Lung microvascular endothelial cell (primary cell): ENCODE data around the gene UBP1. TPM values are rescaled to one million over a fixed set of nuclear protein-coding genes. Genes with fewer than 3 reads are reported as not detected.
"Not testable (repeated sequence)": the region's sequence is repeated elsewhere in the genome, so short reads cannot be mapped to it uniquely, and the experiment has no call there.

Source experiments
- DNase-seq, 2 donors: peaks; one replicate each; pipeline versions ENCODE4 v3.0.0 to v3.0.0-alpha.2; 2010; ENCODE audit warnings: low read depth in 2 of 2
- total RNA-seq: library from RNA; depleted of rRNA; stranded (reverse); fragments of >200 nt; gene quantifications from 2 replicates; pipeline ENCODE4 v1.2.1, GENCODE V29; 2014

UBP1 gene
- total RNA-seq, 1 donor from 2014 or later: 37.3 TPM

DNA sequence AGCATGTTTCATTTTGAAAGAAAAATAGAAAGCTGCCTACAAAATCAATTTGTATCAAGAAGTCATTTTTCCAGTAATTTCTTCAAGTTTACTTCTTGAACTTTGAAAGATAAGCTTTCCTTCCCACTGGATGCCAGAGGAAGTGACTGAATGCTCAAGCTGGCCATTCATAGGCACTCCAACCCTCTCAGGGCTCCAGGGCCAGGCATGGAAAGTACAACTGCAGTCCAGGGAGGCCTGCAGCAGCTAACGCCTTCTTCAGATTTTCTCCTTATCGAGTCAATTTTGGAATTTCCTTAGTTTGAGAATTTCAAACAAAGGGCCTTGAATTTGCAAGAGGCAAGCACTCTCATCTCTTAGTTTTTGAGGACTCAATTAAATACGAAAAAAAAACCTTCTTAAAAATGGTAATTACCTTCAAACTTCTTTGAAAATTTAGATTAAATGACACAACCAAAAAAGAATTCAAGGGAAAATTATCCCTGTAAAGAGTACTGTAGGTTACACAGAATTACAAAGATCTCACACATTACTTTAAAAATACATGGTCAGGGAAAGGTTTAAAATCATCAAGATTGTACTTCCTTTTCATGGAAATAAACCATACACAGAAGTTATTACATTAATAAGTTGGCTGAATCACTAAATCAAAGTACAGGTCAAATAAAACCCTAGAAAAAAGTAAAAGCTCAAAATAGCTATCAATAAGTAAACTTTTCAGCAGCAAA lies 2.5 kb downstream of the UBP1 start:
- peak; percentile 4 to 81 for DNase-seq

DNA sequence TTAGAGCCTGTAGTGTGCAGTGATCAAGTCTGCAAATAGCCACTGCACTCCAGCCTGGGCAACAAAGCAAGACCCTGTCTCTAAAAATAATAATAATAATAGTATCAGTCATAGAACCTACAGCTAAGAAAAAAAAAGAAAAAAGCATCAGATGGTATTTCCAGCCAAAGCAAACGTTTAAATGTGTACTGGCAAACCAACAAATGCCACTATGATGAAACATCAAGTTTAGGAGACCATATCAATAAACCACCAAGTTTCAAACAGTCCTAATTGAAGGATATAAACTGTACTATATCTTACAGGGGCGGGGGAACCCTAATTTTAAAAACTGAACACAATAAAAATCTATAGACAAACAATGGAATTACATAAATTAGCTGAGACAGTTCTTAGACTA lies 6.4 kb downstream of the UBP1 start:
- DNase-seq: no peak

DNA sequence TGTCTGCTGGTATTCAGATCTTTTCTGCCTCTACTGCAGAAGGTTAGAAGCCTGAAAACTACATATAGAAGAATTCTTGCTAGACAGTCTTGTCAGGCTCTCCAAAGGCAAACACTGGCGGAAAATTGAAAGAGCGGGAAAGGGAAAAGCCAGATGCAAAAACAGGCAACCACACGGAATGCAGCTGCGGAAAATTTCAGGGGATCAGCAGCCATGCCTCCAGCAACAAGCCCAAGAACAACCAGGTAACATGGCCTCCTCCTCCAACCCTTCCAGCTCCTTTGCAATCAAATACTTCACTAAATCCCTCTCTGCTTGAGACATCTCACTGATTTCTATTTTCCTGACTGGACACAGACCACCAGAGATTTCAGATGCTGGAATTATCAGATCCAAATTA lies 9.6 kb downstream of the UBP1 start:
- DNase-seq: peak in 1 of 2 donors; percentile 6

DNA sequence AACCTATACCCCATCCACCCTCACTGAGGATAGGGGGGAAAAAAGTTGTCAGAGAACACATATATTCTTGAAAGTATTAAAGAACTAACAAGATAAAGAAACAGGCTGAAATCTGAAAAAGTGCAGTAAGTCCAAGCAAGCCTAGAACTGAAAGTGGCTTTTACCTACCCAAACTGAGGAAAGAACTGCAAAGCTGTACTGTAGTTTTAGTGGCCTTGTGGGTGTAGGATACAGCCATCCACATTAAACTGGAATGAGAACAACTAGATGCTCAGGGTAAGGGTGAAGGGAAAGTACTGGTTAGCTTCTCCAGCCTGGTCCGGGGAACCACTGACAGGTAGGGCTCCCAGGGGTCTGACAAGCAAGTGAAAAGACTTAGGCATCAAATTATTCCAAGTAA lies 10.1 kb downstream of the UBP1 start:
- no peak for DNase-seq

DNA sequence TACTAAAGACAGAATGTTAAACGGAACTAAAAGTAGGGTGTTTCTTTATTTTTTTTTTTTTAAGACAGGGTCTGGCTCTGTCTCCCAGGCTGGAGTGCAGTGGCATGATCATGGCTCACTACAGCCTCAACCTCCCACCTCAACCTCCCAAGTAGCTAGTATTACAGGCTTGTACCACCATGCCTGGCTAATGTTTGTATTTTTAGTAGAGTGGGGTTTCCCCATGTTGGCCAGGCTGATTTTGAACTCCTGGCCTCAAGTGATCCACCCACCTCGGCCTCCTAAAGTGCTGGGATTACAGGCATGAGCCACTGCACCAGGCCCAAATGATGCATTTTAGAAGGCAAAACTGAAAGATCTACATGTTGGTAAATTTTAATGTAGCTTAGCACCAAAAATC lies 10.9 kb downstream of the UBP1 start:
- not testable (repeated sequence) for DNase-seq

GRCh38 chr3:33428734-33429133 lies 11.5 kb downstream of the UBP1 start:
- DNase-seq: no peak

DNA sequence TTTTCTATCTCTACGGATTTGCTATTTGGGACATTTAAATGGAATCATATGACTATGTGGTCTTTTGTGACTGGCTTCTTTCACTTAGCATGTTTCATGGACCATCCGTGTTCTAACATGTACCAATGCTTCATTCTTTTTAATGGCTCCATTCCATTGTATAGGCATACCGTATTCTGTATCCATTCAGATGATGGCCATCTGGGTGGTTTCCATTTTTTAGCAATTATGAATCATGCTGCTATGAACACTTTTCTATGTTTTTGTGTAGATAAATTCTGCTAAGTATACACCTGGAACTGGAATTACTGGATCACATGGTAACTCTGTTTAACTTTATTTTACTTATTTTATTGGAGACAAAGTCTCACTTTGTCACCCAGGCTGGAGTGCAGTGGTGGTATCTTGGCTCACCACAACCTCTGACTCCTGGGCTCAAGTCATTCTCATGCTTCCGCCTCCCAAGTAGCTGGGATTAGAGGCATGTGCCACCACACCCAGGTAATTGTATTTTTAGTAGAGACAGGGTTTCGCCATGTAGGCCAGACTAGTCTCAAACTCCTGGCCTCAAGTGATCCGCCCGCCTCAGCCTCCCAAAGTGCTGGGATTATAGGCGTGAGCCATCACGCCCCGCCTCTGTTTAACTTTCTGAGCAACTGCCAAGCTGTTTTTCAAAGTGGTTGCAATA lies 13.4 kb downstream of the UBP1 start:
- no peak for DNase-seq

DNA sequence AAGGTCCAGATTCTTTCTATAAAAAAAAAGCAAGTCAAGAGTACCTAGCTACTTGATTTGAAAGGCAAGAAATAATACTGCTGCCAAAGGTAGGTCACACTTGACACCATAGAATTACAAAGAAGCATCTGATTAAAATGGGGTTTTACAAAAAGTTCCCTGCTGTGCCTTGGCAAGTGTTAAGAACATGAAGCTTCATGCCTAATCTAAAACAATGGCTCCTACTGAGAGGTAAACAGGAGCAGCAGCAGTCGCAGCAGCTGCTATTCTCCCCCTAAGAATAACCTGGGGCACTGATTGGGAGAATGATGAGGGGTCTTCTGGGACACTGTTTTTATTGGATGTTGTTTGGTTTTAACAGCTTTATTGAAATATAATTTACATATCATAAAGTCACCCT lies 14.1 kb downstream of the UBP1 start:
- no peak for DNase-seq

DNA sequence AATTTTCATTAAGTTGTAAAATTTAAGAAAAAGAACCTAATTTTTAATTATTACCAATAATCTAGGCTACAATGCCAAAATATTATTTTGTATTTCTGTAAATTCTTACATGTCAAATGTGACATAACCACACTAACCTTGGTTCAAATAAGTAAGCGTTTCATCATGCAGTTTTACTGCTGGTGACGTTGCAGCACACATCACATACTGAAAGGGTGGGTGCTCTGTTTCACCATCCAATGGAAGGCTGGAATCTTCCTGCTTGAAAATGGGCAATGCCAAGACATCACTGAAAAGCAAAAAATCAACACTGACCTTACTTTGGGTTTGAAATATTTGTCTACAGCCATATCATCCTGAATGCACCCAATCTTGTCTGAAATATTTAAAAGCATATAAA lies 14.8 kb downstream of the UBP1 start:
- no peak for DNase-seq

DNA sequence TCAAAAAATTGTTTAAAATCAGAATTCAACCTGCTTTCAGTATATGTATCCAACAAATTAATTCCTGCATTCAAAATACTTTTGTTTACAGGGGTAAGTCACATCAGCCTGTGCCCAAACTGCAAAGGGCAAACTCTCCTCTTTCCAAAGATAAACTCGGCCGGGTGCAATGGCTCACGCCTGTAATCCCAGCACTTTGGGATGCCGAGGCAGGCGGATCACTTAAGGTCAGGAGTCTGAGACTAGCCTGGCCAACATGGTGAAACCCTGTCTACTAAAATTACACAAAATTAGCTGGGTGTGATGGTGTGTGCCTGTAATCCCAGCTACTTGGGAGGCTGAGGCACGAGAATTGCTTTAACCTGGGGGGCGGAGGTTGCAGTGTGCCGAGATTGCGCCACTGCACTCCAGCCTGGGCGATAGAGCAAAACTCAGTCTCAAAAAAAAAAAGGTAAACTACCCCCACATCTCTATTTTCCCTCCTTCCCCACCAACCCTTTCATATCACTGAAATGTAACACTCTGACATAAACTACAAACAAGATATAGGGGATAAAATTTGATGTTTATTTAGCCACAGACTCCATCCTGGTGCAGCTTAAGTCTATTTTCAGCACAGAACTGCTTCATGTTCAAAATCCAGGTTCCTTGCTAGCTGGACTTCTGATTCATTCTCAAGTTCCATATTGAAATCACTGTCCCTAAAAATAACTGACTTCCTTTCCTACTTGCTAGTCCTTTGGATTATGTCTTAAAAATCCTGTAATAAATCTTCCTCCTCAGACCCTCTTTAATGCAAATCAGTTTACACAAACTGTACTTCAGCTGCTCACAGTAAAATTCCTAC lies 15.4 kb downstream of the UBP1 start:
- no peak for DNase-seq

- DNase-seq: no peak
Measured at GRCh38 chr3:33420966-33421365, 19.2 kb downstream of the UBP1 start.

- no peak for DNase-seq
Measured at GRCh38 chr3:33419948-33420347, 20.3 kb downstream of the UBP1 start.

DNA sequence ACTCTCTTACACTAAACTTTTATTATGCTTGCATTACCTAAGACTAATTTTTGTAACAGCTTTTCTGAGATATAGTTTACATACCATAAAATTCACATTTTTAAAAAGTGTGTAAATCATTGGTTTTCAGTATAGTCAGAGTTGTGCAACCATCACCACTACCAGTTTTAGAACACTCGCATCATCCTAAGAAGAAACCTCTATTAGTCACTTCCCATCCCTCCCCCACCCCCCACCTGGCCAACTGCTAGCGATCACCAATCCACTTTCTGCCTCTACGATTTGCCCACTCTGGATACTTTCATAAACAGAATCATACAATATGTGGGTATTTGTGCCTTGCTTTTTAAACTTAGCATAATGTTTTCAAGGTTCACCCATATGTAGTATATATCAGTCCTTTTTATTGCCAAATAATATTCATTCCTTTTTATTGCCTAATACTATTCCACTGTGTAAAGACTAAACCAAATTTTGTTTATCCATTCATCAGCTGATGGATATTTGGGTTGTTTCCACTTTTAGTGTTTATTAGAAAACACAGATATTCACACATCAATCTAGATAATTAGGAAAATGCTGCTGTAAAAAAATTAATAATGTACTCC lies 23.0 kb downstream of the UBP1 start:
- DNase-seq: peak in 1 of 2 donors; percentile 39

DNA sequence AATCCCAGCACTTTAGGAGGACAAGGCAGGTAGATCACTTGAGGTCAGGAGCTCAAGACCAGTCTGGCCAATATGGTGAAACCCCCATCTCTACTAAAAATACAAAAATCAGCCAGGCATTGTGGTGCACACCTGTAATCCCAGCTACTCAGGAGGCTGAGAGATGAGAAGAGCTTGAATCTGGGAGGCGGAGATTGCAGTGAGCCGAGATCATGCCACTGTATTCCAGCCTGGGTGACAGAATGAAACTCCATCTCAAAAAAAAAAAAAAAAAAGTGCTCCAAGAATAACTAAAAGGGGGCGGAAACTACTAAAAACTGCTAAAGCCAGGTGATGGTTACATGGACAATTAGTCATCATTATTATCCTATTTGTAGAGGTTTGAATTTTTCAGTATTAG lies 29.4 kb downstream of the UBP1 start:
- DNase-seq: not testable (repeated sequence)

DNA sequence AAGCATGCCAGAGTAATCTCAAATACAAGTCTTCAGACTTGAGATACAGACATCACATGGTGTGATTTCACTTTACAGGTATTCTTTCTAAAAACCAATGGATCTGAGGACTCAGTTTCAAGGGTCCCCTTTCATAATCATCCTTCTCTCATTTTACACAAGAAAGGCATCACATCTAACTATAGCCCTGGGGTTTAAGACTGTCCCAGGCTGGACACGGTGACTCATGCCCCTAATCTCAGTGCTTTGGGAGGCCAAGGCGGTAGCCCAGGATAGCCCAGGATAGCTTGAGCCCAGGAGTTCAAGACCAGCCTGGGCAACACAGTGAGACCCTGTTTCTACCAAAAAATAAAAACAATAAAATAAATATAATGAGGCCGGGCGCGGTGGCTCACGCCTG lies 36.4 kb downstream of the UBP1 start:
- DNase-seq: no peak

DNA sequence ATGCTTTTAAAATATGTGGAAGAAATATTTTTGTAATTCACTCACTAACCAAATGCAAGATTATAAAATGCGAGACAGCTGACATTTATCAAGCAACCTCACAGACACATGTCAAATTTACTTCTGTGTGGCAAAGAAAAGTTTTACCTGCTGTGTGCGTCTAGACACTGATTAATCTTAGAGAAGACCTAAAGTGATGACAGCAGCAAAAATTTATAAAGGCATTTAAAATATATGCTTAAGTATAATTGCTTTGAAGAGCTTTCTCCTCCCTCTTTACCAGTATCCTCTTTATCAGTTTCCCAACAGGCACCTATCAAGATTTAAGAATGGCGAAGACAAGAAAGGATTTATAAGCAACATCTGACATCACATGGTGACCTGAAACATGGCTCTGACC lies 37.3 kb downstream of the UBP1 start:
- DNase-seq: no peak

GRCh38 chr3:33401781-33402180 lies 38.4 kb downstream of the UBP1 start:
- DNase-seq: no peak

DNA sequence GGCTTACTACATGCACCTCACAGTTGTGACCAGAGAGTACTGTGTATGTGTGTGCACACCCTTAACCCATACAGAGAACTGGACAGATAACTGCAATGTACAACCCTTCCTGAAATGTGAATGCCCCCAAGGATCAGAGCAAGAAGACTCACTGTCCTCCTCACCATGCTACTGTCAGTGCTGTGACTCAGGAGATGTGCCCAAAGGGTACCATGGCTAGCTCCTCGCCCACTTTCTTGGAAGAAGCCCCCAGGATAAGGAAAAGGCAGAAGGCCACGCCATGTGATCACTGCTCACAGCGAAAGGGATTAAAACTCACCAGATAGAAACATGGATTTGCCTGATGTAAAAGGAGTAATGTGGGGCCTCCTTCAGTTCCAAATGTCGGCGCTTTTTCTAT lies 41.8 kb downstream of the UBP1 start:
- DNase-seq: no peak

DNA sequence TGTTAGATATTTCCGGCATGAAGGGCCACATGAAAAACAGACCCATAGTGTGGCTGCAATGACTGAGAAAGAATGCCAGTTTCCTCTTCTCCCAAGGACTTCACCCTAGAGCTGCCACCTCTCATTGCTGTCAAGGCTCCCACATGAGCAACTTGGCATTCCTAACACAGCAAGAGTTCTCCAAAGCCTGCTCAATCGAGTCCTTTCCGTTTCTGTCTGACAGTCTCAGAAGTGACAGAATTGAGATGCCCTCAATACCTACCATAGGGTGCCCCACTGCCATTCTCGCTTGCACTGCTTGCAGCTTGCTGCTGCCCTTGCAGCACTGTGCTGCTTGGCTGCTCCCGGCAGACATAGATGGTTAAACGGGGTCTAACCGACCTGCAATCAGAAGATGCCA lies 44.3 kb downstream of the UBP1 start:
- DNase-seq: no peak

DNA sequence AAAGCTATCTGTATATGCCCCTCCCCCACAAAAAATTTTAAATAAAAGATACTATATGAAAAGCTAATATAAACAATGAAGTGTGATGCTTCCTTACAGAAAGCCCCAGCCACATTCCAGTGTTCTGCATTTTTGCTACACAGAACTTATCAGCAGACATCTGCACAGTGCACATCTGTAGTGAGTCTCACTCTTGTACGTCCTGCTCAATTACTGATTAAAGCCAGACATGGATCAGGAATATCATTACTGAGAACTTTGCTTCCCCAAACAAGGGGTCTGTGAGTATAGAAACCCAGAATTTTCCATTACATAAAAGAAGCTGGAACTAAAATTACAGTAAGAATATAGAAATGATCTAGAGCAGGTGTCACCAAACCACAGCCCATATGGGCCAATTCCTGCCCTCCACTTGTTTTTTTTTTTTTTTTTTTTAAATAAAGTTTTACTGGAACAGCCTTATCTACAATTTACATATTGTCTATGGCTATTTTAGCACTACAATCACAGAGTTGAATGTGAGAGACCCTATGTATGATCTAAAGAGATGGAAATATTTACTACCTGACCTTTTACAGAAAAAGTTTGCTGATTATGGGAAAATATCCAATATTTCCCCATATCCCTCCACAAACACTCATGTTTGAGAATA lies 45.7 kb downstream of the UBP1 start:
- no peak for DNase-seq

DNA sequence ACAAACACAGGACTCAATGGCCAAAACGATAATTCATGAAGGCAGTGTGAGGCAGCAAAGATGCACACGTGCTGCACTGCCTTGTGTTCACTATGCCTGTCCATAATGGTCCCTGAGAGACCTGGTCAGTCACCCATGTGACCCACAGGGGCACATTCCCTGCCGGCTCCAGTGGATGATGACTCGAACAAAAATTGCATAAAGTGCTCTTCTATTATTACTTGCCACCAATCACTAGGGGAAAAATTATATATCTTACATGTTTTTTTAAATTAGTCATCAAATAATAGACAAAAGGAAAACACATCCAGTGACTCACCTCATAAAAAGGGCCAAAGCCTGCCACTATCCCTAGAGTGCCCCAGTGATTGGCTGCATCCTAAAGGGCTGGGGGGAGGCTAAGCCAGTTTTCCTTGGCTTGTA lies 47.5 kb downstream of the UBP1 start:
- peak; percentile 83 to 87 for DNase-seq
